Panc1 (cell line): ENCODE data around the gene BFAR. TPM values are rescaled to one million over a fixed set of nuclear protein-coding genes. Genes with fewer than 3 reads are reported as not detected.
A peak's percentile ranks its signal among the peaks of the same experiment; 100 is the strongest.

ENCODE experiments used
- ATAC-seq: fragments of 200-7000 bp; cut with Tn5 transposase; 2 replicates; pipeline ENCODE4 v1.9.1; 2020; ENCODE audit warnings: mild to moderate bottlenecking, moderate library complexity
- BruUV-seq: library from RNA; stranded (reverse); fragments of 400-500 nt; replicated peaks from 2 replicates; lab custom pipeline; 2021; lab: Mats Ljungman, UMichigan
- CTCF ChIA-PET: fragments of 300-600 bp; sonication (Branson Sonifier 250); formaldehyde crosslinking; loops from one replicate; lab custom pipeline; 2022; ENCODE audit warnings: antibody characterized with exemption; lab: Charles Lee
- POLR2A ChIA-PET: fragments of 300-600 bp; sonication (Branson Sonifier 250); formaldehyde crosslinking; loops from one replicate; lab custom pipeline; 2022; ENCODE audit warnings: antibody characterized with exemption; lab: Charles Lee
- DNase-seq: peaks from one replicate; pipeline ENCODE4 v3.0.0-alpha.2; 2010; ENCODE audit warnings: low read depth, low spot score
- H3K27ac ChIP-seq: 2 replicates; pipeline ENCODE4 v1.5.1; 2011; ENCODE audit warnings: mild to moderate bottlenecking, low read length, inconsistent platforms
- H3K27me3 ChIP-seq: fragments of 200-500 bp; sonication (Bioruptor generic); 2 replicates; pipeline ENCODE4 v1.6.0; 2014; ENCODE audit warnings: low read length, inconsistent platforms; ENCODE audit not compliant: control insufficient read depth, insufficient read depth
- H3K36me3 ChIP-seq: fragments of 200-500 bp; sonication (Bioruptor generic); 2 replicates; pipeline ENCODE4 v1.5.1; 2014; ENCODE audit warnings: inconsistent platforms, mild to moderate bottlenecking, low read length, moderate library complexity; ENCODE audit not compliant: control insufficient read depth, insufficient read depth
- H3K4me1 ChIP-seq: 2 replicates; pipeline ENCODE4 v1.5.1; 2011; ENCODE audit warnings: inconsistent platforms, mild to moderate bottlenecking, low read length, moderate library complexity; ENCODE audit not compliant: control insufficient read depth, insufficient read depth
- H3K4me3 ChIP-seq, 2 experiments: 2 replicates each; pipeline ENCODE4 v1.5.1; 2011 to 2012; ENCODE audit warnings: low read depth in 2 of 2, low read length in 2 of 2, mild to moderate bottlenecking in 2 of 2, inconsistent platforms in 1 of 2, moderate library complexity in 1 of 2
- H3K9me3 ChIP-seq: fragments of 200-500 bp; sonication (Bioruptor generic); 2 replicates; pipeline ENCODE4 v1.5.1; 2014; ENCODE audit warnings: low read depth, mild to moderate bottlenecking, inconsistent platforms, low read length, moderate library complexity; ENCODE audit not compliant: control insufficient read depth, insufficient read depth
- POLR2AphosphoS5 ChIP-seq: IDR thresholded peaks from 2 replicates; pipeline ENCODE4 v1.6.1; 2012; ENCODE audit warnings: mild to moderate bottlenecking, low read depth, low read length, moderate library complexity
- SIN3A ChIP-seq: IDR thresholded peaks from 2 replicates; pipeline ENCODE4 v1.6.1; 2012; ENCODE audit warnings: low read depth, mild to moderate bottlenecking, low read length, moderate library complexity, borderline replicate concordance; ENCODE audit not compliant: insufficient read depth
- TCF7L2 ChIP-seq: IDR thresholded peaks from 2 replicates; pipeline ENCODE4 v1.6.1; 2011; ENCODE audit warnings: mild to moderate bottlenecking, low read depth, low read length, inconsistent platforms
- in situ Hi-C: cut with HindIII; loops from 2 replicates; pipeline ENCODE4 v1.10.0; 2016; ENCODE audit warnings: low sequenced_read_pairs, low pct_unique_long_range_greater_than_20kb
- intact Hi-C: fragments of 100-400 bp; cut with micrococcal nuclease; formaldehyde crosslinking; loops from one replicate; pipeline ENCODE4 v1.10.0; 2022; ENCODE audit not compliant: unreplicated experiment
- total RNA-seq: library from RNA; stranded (reverse); gene quantifications from one replicate; pipeline ENCODE4 v1.2.1, GENCODE V29; 2021; ENCODE audit not compliant: unreplicated experiment
- TF ChIP-seq, protein P1 (sequence below), 2 experiments: IDR thresholded peaks; 2 replicates each; pipeline ENCODE4 v1.6.1; 2011 to 2012; ENCODE audit warnings: low read depth in 2 of 2, control low read depth in 1 of 2, low read length in 1 of 2, mild to moderate bottlenecking in 1 of 2, moderate library complexity in 1 of 2; ENCODE audit not compliant: insufficient read depth in 1 of 2
- TF ChIP-seq, protein P2 (sequence below): fragments of 450-650 bp; IDR thresholded peaks from 2 replicates; pipeline ENCODE4 v1.5.1; 2017; ENCODE audit warnings: mild to moderate bottlenecking

The BFAR gene
- total RNA-seq, 1 experiment from 2014 or later = 114 TPM

DNA sequence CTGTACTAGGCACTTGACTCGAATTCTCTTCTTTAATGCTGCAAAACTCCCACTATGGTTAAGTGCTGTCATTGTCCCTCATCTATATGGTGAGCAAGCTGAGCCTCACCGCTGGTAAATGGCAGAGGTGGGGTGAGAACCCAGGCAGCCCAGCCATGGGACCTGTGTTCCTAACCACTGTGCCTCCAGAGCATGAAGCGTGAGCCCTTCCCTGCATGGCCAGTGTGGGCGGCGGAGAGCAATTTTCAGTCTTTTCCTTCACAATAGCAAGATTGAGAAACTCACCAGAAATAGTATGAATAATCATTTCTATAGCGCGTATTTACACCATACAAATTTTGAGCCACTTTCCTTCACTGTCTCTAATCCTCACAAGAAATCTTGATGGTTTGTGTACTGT lies 9.2 kb downstream of the BFAR start:
- H3K36me3 ChIP-seq = peaks cover 12% of the 10 kb centered on the region
- ChIA-PET POLR2A (no interaction called here), CTCF (no interaction called here)
- BruUV-seq = no TSS peak
- no peaks in the 10 kb centered on the region for H3K9me3 ChIP-seq
- no peak overlapping the region for H3K27ac ChIP-seq
- no peak for DNase-seq
- peak; percentile 37; the same call in 1 of the 2 replicates for ATAC-seq
- in situ Hi-C loops (no loop called here), intact Hi-C loops (no loop called here)
- TF ChIP-seq, protein P1, sequence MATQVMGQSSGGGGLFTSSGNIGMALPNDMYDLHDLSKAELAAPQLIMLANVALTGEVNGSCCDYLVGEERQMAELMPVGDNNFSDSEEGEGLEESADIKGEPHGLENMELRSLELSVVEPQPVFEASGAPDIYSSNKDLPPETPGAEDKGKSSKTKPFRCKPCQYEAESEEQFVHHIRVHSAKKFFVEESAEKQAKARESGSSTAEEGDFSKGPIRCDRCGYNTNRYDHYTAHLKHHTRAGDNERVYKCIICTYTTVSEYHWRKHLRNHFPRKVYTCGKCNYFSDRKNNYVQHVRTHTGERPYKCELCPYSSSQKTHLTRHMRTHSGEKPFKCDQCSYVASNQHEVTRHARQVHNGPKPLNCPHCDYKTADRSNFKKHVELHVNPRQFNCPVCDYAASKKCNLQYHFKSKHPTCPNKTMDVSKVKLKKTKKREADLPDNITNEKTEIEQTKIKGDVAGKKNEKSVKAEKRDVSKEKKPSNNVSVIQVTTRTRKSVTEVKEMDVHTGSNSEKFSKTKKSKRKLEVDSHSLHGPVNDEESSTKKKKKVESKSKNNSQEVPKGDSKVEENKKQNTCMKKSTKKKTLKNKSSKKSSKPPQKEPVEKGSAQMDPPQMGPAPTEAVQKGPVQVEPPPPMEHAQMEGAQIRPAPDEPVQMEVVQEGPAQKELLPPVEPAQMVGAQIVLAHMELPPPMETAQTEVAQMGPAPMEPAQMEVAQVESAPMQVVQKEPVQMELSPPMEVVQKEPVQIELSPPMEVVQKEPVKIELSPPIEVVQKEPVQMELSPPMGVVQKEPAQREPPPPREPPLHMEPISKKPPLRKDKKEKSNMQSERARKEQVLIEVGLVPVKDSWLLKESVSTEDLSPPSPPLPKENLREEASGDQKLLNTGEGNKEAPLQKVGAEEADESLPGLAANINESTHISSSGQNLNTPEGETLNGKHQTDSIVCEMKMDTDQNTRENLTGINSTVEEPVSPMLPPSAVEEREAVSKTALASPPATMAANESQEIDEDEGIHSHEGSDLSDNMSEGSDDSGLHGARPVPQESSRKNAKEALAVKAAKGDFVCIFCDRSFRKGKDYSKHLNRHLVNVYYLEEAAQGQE (IDR thresholded peaks at IDR 0.05; ENCODE audit: insufficient read depth in 1 of 2, low read depth in 2 of 2, low read length in 1 of 2) = no peak
- no peak for TF ChIP-seq SIN3A
- TF ChIP-seq, protein P2, sequence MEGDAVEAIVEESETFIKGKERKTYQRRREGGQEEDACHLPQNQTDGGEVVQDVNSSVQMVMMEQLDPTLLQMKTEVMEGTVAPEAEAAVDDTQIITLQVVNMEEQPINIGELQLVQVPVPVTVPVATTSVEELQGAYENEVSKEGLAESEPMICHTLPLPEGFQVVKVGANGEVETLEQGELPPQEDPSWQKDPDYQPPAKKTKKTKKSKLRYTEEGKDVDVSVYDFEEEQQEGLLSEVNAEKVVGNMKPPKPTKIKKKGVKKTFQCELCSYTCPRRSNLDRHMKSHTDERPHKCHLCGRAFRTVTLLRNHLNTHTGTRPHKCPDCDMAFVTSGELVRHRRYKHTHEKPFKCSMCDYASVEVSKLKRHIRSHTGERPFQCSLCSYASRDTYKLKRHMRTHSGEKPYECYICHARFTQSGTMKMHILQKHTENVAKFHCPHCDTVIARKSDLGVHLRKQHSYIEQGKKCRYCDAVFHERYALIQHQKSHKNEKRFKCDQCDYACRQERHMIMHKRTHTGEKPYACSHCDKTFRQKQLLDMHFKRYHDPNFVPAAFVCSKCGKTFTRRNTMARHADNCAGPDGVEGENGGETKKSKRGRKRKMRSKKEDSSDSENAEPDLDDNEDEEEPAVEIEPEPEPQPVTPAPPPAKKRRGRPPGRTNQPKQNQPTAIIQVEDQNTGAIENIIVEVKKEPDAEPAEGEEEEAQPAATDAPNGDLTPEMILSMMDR = no peak
- TF ChIP-seq TCF7L2 = no peak
- TF ChIP-seq POLR2AphosphoS5 = no peak; the same call in 1 of the 2 replicates
- H3K4me1 ChIP-seq = 0 out of 2 replicates have a peak, but pooled peaks cover 3% of the 10 kb centered on the region
- H3K4me3 ChIP-seq = no peak overlapping the region
- H3K27me3 ChIP-seq = no peaks in the 10 kb centered on the region

DNA sequence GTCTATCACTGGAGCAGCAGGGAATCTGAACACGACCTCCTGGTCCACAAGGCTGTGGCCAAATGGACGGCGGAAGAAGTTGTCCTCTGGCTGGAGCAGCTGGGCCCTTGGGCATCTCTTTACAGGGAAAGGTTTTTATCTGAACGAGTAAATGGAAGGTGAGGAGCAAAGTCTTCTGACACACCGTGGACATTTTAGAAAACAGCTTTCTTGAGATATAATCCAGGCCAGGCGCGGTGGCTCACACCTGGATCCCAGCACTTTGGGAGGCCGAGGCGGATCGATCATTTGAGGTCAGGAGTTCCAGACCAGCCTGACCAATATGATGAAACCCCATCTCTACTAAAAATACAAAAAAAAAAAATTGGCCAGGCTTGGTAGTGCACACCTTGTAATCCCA lies 17.1 kb downstream of the BFAR start:
- Histone ChIP-seq H3K9me3 (no peaks in the 10 kb centered on the region), H3K4me3 (no peak overlapping the region), H3K27ac (no peak overlapping the region), H3K27me3 (no peaks in the 10 kb centered on the region), H3K36me3 (peaks cover 29% of the 10 kb centered on the region), H3K4me1 (no peaks in the 10 kb centered on the region)
- ChIA-PET CTCF (no interaction called here), POLR2A (no interaction called here)
- no peak for TF ChIP-seq POLR2AphosphoS5
- DNase-seq = no peak
- ATAC-seq = no peak
- no TSS peak for BruUV-seq
- intact Hi-C loops = no loop called here
- in situ Hi-C loops = no loop called here

DNA sequence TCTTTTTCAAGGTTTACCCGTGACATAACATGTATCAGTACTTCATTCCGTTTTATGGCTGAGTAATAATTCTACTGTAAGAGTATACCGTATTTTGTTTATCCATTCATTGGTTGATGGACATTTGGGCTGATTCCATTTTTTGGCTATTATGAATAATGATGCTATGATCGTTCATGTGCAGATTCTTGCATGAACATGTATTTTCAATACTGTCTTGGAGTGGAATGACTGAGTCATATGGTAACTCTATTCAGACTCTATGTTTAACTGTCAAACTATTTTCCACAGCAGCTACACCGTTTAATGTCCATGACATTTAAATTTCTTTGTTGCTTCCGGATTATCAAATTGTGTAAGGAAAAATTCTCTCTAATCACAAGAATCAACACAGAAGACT lies 17.9 kb downstream of the BFAR start:
- ChIA-PET CTCF (no interaction called here), POLR2A (no interaction called here)
- Histone ChIP-seq H3K27ac (no peak overlapping the region), H3K36me3 (peaks cover 27% of the 10 kb centered on the region), H3K4me3 (no peak overlapping the region), H3K4me1 (no peaks in the 10 kb centered on the region), H3K9me3 (no peaks in the 10 kb centered on the region), H3K27me3 (no peaks in the 10 kb centered on the region)
- no TSS peak for BruUV-seq
- DNase-seq (no peak), ATAC-seq (no peak)
- TF ChIP-seq TCF7L2 = no peak
- TF ChIP-seq, protein P1 (IDR thresholded peaks at IDR 0.05; ENCODE audit: insufficient read depth in 1 of 2, low read depth in 2 of 2, low read length in 1 of 2) = no peak
- TF ChIP-seq, protein P2 = no peak
- intact Hi-C loops = no loop called here
- in situ Hi-C loops = no loop called here
